ENCODE measurements around the gene HOXC13. TPM values are rescaled to one million over a fixed set of nuclear protein-coding genes. Genes with fewer than 3 reads are reported as not detected.

The HOXC13 gene
- total RNA-seq, 1 donor from 2014 or later, result 0.69 TPM

DNA sequence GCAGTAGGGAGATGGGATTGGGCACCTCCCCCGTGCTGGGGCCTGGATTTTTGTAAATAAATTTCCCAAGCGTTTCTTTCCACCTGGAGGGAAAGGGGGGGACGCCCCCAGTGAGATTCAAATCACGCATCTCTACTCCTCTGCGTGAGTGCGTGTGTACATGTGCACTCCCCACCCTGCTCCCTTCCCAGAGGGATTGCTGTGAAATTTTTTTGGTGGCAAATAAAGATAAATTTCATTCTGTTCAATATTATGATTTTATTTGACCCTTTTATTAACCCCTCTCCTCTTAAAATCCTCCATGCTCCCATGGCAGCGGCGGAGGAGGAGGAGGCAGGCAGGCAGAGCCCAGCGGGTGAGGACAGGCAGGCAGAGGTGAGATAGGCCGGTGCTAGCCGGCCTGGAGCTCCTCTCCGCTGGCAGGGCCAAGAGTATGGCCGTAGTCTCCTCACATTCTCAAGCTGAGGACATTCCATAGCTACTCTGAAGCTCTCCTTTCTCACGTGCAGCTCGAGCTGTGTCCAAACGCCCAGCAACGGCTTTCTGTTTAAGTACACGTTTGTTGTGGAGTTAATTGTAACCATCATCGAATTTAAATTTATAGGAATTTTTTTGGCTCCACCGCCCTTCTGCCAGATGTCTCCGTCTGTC is 37.7 kb downstream of the HOXC13 start:
- H3K27ac Mint-ChIP-seq, result no peak overlapping the region
- H3K4me3 Mint-ChIP-seq, result no peak overlapping the region
- H3K27me3 Mint-ChIP-seq (ENCODE audit: low read depth), result peaks cover 99% of the 10 kb centered on the region
- peaks cover 3% of the 10 kb centered on the region for H3K36me3 Mint-ChIP-seq
- H3K4me1 Mint-ChIP-seq, result peaks cover 12% of the 10 kb centered on the region
- no peaks in the 10 kb centered on the region for H3K9me3 Mint-ChIP-seq
- TF ChIP-seq, protein P1, sequence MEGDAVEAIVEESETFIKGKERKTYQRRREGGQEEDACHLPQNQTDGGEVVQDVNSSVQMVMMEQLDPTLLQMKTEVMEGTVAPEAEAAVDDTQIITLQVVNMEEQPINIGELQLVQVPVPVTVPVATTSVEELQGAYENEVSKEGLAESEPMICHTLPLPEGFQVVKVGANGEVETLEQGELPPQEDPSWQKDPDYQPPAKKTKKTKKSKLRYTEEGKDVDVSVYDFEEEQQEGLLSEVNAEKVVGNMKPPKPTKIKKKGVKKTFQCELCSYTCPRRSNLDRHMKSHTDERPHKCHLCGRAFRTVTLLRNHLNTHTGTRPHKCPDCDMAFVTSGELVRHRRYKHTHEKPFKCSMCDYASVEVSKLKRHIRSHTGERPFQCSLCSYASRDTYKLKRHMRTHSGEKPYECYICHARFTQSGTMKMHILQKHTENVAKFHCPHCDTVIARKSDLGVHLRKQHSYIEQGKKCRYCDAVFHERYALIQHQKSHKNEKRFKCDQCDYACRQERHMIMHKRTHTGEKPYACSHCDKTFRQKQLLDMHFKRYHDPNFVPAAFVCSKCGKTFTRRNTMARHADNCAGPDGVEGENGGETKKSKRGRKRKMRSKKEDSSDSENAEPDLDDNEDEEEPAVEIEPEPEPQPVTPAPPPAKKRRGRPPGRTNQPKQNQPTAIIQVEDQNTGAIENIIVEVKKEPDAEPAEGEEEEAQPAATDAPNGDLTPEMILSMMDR (IDR thresholded peaks at IDR 0.05; ENCODE audit: unreplicated experiment), result no peak
- DNase-seq (ENCODE audit: low spot score in 2 of 2, unreplicated experiment in 2 of 2), result no peak

DNA sequence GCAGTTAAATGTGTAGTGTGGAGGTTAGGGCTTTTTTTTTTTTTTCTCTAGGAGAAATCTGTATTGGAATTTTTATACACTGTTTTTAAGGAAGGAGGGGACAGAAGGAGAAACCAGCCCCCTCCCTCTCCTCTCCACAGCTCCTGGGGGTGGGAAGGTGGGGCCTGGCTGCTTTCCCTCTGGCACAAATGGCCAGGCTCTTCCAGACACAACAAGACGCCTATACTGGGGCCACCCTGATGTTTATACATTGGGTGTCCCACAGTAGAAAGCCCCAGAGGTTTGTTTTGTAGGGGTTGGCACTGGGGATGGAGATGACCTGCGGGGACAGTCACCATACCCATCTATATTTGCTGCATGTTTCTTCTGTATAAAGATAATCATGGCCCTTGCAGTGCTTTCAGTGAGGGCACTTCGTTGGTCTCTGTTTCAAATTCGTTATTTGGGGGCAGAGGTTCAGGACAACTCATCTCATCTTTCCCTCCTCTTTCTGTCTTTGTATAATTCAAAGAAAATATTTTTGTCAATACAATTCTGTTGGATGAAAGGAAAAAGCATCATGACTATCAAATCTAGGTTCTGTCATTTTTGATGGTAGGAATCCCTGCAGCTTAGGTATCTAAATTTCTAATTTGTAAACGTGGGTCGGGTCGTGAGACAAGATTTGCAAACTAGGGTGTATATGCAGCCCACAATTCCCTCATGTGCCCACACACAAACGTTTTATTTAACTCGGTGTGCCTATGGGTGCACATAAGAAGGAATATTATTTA is 38.4 kb downstream of the HOXC13 start:
- Mint-ChIP-seq H3K27me3 (ENCODE audit: low read depth) (peaks cover 99% of the 10 kb centered on the region), H3K9me3 (no peaks in the 10 kb centered on the region), H3K4me3 (no peak overlapping the region), H3K36me3 (peaks cover 3% of the 10 kb centered on the region), H3K4me1 (peaks cover 12% of the 10 kb centered on the region), H3K27ac (no peak overlapping the region)
- no peak for DNase-seq (ENCODE audit: low spot score in 2 of 2, unreplicated experiment in 2 of 2)
- TF ChIP-seq, protein P1 (IDR thresholded peaks at IDR 0.05; ENCODE audit: unreplicated experiment), result no peak

DNA sequence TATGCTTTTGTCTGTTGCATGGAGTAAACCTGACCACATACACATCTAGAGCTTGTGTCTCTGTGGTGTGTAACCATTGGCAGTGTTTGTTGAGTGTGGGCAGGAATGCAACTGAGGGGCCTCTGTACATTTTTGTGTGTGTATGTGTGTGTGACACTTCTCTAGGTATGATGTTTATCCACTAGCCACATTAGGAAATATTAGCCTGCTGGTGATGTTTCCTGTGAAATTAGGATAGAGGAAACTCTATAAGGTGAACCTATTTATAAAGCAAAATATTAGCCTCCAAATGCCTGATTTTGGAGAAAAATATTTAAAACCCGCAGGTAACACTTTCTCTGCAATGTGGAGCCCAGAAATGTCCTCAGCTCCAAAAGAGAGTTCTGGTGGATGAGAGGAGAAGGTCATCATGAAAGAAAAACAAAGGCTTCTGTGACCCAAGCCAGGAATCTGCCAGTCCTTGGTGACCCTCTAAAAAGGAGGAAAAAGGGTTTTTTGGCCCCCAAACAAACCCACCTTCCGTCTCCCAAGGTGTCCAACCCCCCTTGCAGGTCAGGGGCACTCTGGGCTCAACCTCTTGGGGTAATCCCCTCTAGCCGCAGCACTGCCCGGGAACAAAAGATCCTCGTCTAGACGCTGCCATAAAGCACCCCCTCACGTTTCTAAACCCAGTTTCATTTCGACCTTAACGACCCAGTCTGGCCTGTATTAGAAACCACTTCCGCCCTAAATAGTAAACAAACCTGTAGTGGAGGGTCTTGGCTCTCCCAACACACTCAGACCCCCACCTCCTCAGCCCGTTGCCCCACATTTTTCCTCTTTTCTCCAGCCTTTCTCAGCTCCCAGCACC is 39.2 kb downstream of the HOXC13 start:
- Mint-ChIP-seq H3K9me3 (no peaks in the 10 kb centered on the region), H3K27ac (no peak overlapping the region), H3K27me3 (ENCODE audit: low read depth) (peaks cover 99% of the 10 kb centered on the region), H3K4me1 (peaks cover 11% of the 10 kb centered on the region), H3K36me3 (peaks cover 3% of the 10 kb centered on the region), H3K4me3 (no peak overlapping the region)
- no peak for DNase-seq (ENCODE audit: low spot score in 2 of 2, unreplicated experiment in 2 of 2)
- TF ChIP-seq, protein P1 (IDR thresholded peaks at IDR 0.05; ENCODE audit: unreplicated experiment), result no peak

DNA sequence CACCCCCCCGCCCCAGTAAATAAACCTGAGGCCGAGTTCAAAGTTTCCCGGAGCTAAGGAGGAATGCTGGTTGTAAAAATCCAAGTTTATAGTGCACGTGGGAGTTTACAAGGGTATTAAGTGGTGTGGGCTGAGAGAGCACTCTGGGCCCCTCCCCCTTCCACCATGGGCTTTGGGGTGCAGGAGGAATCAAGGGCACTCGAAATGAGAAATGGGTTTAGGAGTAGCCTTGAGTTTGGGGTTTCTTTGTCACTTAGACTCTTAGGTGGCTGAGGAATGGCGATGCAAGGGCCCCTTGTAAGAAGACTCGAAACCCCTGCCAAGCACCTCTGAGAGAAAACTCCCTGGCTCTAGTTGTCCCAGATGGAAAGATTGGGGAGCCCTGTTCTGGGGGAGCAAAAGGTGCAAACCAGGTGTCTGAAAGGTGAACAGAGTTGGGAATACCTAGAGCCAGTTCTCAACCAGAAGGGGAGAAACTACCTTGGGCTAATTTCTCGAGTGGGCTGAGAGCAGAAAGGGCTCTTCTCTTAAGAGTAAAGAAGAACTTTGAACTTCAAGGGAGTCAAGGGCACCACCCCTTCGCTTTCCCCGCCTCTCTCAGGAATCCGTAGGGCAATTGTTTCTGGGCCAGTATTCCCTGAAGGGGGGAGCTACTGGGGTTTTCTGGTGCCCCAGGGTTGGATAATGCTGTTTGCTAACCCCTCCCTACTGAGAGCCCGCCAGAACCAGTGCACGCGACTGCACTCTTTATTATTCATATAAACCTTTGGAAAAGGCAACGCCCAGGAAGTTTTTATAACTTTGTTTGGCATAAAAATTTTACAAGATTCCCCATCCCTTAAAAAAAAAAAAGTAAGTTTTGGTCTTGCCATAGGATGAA is 40.1 kb downstream of the HOXC13 start:
- H3K27me3 Mint-ChIP-seq (ENCODE audit: low read depth), result peaks cover 100% of the 10 kb centered on the region
- peaks cover 5% of the 10 kb centered on the region for H3K4me1 Mint-ChIP-seq
- H3K36me3 Mint-ChIP-seq, result peaks cover 3% of the 10 kb centered on the region
- TF ChIP-seq, protein P1 (IDR thresholded peaks at IDR 0.05; ENCODE audit: unreplicated experiment), result no peak
- DNase-seq (ENCODE audit: low spot score in 2 of 2, unreplicated experiment in 2 of 2), result no peak
- no peak overlapping the region for H3K4me3 Mint-ChIP-seq
- no peaks in the 10 kb centered on the region for H3K9me3 Mint-ChIP-seq
- H3K27ac Mint-ChIP-seq, result no peak overlapping the region

Measured in mesothelial cell of epicardium (in vitro differentiated cells).